Astrocyte (in vitro differentiated cells and primary cell): ENCODE data around the gene ATP1B1. TPM values are rescaled to one million over a fixed set of nuclear protein-coding genes. Genes with fewer than 3 reads are reported as not detected.

Experiments used
- DNase-seq: peaks from one replicate; pipeline ENCODE4 v3.0.0-alpha.2; 2010; ENCODE audit warnings: low read depth
- FAIRE-seq: peaks from 2 replicates; lab custom pipeline; 2011; peaks lifted over from hg19 to GRCh38; lab: Jason Lieb, UNC
- H2AFZ ChIP-seq: 2 replicates; pipeline ENCODE4 v1.6.0; 2012; ENCODE audit warnings: low read depth, low read length, inconsistent platforms
- H3K27ac ChIP-seq: 2 replicates; pipeline ENCODE4 v1.5.1; 2011; ENCODE audit warnings: low read depth, low read length, inconsistent platforms
- H3K27me3 ChIP-seq: 2 replicates; pipeline ENCODE4 v1.6.0; 2011; ENCODE audit warnings: low read length, inconsistent platforms; ENCODE audit not compliant: insufficient read depth
- H3K36me3 ChIP-seq: 2 replicates; pipeline ENCODE4 v1.5.1; 2011; ENCODE audit warnings: low read length, inconsistent platforms; ENCODE audit not compliant: insufficient read depth
- H3K4me1 ChIP-seq: 2 replicates; pipeline ENCODE4 v1.5.1; 2011; ENCODE audit warnings: low read length, inconsistent platforms; ENCODE audit not compliant: insufficient read depth
- H3K4me2 ChIP-seq: 2 replicates; pipeline ENCODE4 v1.6.0; 2012; ENCODE audit warnings: low read length, inconsistent platforms
- H3K4me3 ChIP-seq: 2 replicates; pipeline ENCODE4 v1.5.1; 2011; ENCODE audit warnings: low read depth, mild to moderate bottlenecking, low read length, inconsistent platforms; ENCODE audit not compliant: insufficient read depth
- H3K79me2 ChIP-seq: 2 replicates; pipeline ENCODE4 v1.6.0; 2012; ENCODE audit warnings: mild to moderate bottlenecking, low read length, inconsistent platforms; ENCODE audit not compliant: insufficient read depth
- H3K9ac ChIP-seq: 2 replicates; pipeline ENCODE4 v1.6.0; 2012; ENCODE audit warnings: mild to moderate bottlenecking, low read length, inconsistent platforms
- H3K9me3 ChIP-seq: 2 replicates; pipeline ENCODE4 v1.5.1; 2012; ENCODE audit warnings: low read depth, mild to moderate bottlenecking, low read length, inconsistent platforms; ENCODE audit not compliant: insufficient read depth
- H4K20me1 ChIP-seq: 2 replicates; pipeline ENCODE4 v1.6.0; 2012; ENCODE audit warnings: low read length, inconsistent platforms; ENCODE audit not compliant: insufficient read depth
- H3K27ac Mint-ChIP-seq: one replicate; pipeline ENCODE4 v1.8.0; 2021; ENCODE audit warnings: mild to moderate bottlenecking, mixed read lengths; ENCODE audit not compliant: unreplicated experiment
- H3K27me3 Mint-ChIP-seq: one replicate; pipeline ENCODE4 v1.8.0; 2021; ENCODE audit warnings: low read depth, mixed read lengths; ENCODE audit not compliant: unreplicated experiment
- H3K36me3 Mint-ChIP-seq: one replicate; pipeline ENCODE4 v1.8.0; 2021; ENCODE audit warnings: low read depth, mixed read lengths; ENCODE audit not compliant: unreplicated experiment
- H3K4me1 Mint-ChIP-seq: one replicate; pipeline ENCODE4 v1.8.0; 2021; ENCODE audit warnings: low read depth, mixed read lengths; ENCODE audit not compliant: unreplicated experiment
- H3K4me3 Mint-ChIP-seq: one replicate; pipeline ENCODE4 v1.8.0; 2021; ENCODE audit warnings: mild to moderate bottlenecking, moderate library complexity, mixed read lengths; ENCODE audit not compliant: unreplicated experiment
- H3K9me3 Mint-ChIP-seq: one replicate; pipeline ENCODE4 v1.8.0; 2021; ENCODE audit warnings: mild to moderate bottlenecking, mixed read lengths; ENCODE audit not compliant: unreplicated experiment
- CTCF ChIP-seq: IDR thresholded peaks from 2 replicates; pipeline ENCODE4 v1.5.1; 2011; ENCODE audit warnings: low read depth, mild to moderate bottlenecking, inconsistent platforms, low read length, moderate library complexity; ENCODE audit not compliant: insufficient read depth
- EZH2 ChIP-seq: IDR thresholded peaks from 2 replicates; pipeline ENCODE4 v1.6.1; 2012; ENCODE audit warnings: mild to moderate bottlenecking, low read length, inconsistent platforms; ENCODE audit not compliant: insufficient read depth
- total RNA-seq: library from RNA; stranded (reverse); gene quantifications from 2 replicates; pipeline ENCODE4 v1.2.1, GENCODE V29; 2021

Gene ATP1B1
- total RNA-seq, 1 donor from 2014 or later: 56.5 TPM

GRCh38 chr1:169112241-169112640 lies 5.8 kb downstream of the ATP1B1 start:
- H3K4me2 ChIP-seq: no peak overlapping the region
- H3K4me1 ChIP-seq: peaks cover 75% of the 10 kb centered on the region
- Mint-ChIP-seq H3K9me3 (peaks cover 4% of the 10 kb centered on the region), H3K36me3 (peaks cover 19% of the 10 kb centered on the region), H3K27me3 (no peaks in the 10 kb centered on the region), H3K4me1 (peaks cover 75% of the 10 kb centered on the region), H3K27ac (peak overlapping the region; percentile 67), H3K4me3 (peak overlapping the region; percentile 31)
- H2AFZ ChIP-seq: no peak overlapping the region
- H4K20me1 ChIP-seq: peaks cover 8% of the 10 kb centered on the region
- H3K36me3 ChIP-seq: peaks cover 19% of the 10 kb centered on the region
- no peaks in the 10 kb centered on the region for H3K27me3 ChIP-seq
- H3K4me3 ChIP-seq: no peak overlapping the region
- FAIRE-seq: no peak
- no peaks in the 10 kb centered on the region for H3K9me3 ChIP-seq
- TF ChIP-seq EZH2: no peak
- no peak for TF ChIP-seq CTCF
- no peak overlapping the region for H3K9ac ChIP-seq
- DNase-seq: no peak
- peaks cover 76% of the 10 kb centered on the region for H3K79me2 ChIP-seq
- peak overlapping the region; percentile 36 for H3K27ac ChIP-seq

GRCh38 chr1:169113613-169114119 lies 7.2 kb downstream of the ATP1B1 start:
- Mint-ChIP-seq H3K36me3 (peaks cover 19% of the 10 kb centered on the region), H3K4me1 (peaks cover 73% of the 10 kb centered on the region), H3K4me3 (peak overlapping the region; percentile 74), H3K27ac (peak overlapping the region; percentile 100), H3K27me3 (no peaks in the 10 kb centered on the region), H3K9me3 (peaks cover 4% of the 10 kb centered on the region)
- Histone ChIP-seq H2AFZ (no peak overlapping the region), H3K9ac (peak overlapping the region; percentile 60), H3K79me2 (peaks cover 67% of the 10 kb centered on the region), H3K27ac (peak overlapping the region; percentile 93), H3K9me3 (no peaks in the 10 kb centered on the region), H4K20me1 (no peaks in the 10 kb centered on the region), H3K27me3 (no peaks in the 10 kb centered on the region), H3K4me3 (no peak overlapping the region), H3K4me2 (peak overlapping the region; percentile 68), H3K36me3 (peaks cover 22% of the 10 kb centered on the region), H3K4me1 (peaks cover 66% of the 10 kb centered on the region)
- DNase-seq: peak; percentile 97
- FAIRE-seq: peak; percentile 59
- TF ChIP-seq EZH2: no peak

DNA sequence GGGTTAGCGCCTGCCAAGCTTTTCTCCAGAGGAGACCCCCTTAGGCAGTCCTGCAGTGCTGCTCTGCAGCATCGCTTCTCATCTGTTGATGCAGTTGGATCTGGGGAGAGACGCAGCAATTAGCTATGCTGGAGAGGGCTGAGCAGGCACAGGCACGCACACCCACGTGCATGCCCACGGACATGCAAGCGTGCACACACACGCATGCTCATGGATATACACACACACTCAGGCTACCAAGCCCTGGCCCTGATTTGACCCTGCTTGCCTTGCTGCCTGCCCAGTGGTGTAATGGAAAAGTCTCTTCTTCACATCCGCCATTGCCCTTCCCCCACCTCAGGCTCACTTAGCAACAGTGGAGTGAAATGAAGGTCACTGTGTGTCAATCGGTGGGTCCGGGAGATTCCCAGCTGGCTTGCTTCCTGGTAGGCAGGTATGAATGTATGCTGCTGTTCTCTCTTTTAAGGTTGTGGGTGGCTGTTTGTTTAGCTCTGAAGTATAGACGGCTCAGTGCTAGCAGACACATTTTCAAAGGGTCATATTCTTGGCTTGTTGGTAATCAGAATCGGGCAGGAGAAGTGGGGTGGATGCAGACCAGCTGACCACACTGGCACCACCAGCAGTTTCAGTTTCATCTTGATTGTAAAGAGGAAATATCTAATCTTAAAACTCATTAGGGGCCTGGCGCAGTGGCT lies 9.5 kb downstream of the ATP1B1 start:
- H3K27ac ChIP-seq: peak overlapping the region; percentile 9
- Mint-ChIP-seq H3K9me3 (peaks cover 4% of the 10 kb centered on the region), H3K36me3 (peaks cover 23% of the 10 kb centered on the region), H3K27ac (peak overlapping the region; percentile 90), H3K4me1 (peaks cover 70% of the 10 kb centered on the region), H3K4me3 (no peak overlapping the region), H3K27me3 (no peaks in the 10 kb centered on the region)
- H3K9me3 ChIP-seq: no peaks in the 10 kb centered on the region
- peak overlapping the region; percentile 45 for H3K4me2 ChIP-seq
- DNase-seq (peak; percentile 57), FAIRE-seq (no peak)
- H3K9ac ChIP-seq: no peak overlapping the region
- H3K36me3 ChIP-seq: peaks cover 22% of the 10 kb centered on the region
- no peaks in the 10 kb centered on the region for H3K27me3 ChIP-seq
- TF ChIP-seq EZH2 (no peak), CTCF (no peak)
- no peak overlapping the region for H2AFZ ChIP-seq
- no peak overlapping the region for H3K4me3 ChIP-seq
- peaks cover 52% of the 10 kb centered on the region for H3K79me2 ChIP-seq
- no peaks in the 10 kb centered on the region for H4K20me1 ChIP-seq
- peaks cover 59% of the 10 kb centered on the region for H3K4me1 ChIP-seq
